GM21529 (cell line): ENCODE data around the gene NPTXR.

Experiments
- ATAC-seq: cut with Tn5 transposase; IDR thresholded peaks from one replicate; pipeline ENCODE4 v1.9.1; 2021; ENCODE audit not compliant: unreplicated experiment

Gene NPTXR

GRCh38 chr22:38853196-38853651, 9.4 kb upstream of the NPTXR start:
- no peak for ATAC-seq

- no peak for ATAC-seq
These were observed 8.7 kb upstream of the NPTXR start for GRCh38 chr22:38852522-38852921.

GRCh38 chr22:38850941-38851849, 7.4 kb upstream of the NPTXR start:
- no peak for ATAC-seq

DNA sequence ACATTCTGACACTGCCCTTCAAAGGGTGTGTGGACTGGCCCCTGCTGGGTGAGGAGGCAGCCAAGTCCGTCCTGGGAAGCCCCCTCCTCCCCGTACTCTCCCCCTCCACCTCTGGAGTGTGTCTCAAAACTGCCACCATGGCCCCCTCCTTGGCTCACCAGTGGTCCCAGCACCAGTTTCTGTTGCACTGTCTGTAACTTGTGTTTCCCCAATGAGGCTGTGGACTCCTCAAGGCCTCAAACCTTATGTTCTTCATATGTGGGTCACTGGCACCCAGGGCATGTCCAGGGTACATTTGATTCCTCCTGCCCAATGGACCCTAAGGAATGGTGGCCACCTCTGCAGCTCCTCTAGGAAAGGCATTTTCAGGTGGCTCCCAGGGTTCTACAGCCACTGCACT, 6.6 kb upstream of the NPTXR start:
- ATAC-seq: no peak

DNA sequence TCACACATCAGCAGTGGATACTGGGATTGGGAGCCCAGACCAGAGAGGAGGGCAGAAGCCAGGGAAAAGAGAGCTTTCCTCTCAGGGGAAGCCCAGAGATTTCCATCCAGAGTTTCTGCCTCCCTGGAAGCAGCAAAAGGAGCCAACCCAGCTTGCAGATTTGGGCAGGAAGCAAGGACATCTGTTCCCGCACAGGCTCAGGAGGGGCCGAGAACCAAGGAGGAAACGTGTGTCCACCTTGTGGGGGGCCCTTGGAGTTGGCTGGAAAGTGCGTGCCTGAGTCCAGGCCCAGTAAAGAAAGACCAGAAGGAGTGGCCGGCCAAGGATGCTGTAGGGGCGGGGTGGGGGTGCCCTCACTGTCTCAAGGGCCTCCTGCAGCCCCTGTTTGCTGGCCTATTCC, 6.0 kb upstream of the NPTXR start:
- ATAC-seq: no peak

GRCh38 chr22:38846412-38846811, 2.6 kb upstream of the NPTXR start:
- no peak for ATAC-seq

- ATAC-seq: no peak
These were observed 1.3 kb upstream of the NPTXR start for GRCh38 chr22:38845004-38845740.

GRCh38 chr22:38844315-38845003, 631 bp upstream of the NPTXR start:
- ATAC-seq: no peak

GRCh38 chr22:38843201-38843656, 599 bp downstream of the NPTXR start:
- no peak for ATAC-seq

DNA sequence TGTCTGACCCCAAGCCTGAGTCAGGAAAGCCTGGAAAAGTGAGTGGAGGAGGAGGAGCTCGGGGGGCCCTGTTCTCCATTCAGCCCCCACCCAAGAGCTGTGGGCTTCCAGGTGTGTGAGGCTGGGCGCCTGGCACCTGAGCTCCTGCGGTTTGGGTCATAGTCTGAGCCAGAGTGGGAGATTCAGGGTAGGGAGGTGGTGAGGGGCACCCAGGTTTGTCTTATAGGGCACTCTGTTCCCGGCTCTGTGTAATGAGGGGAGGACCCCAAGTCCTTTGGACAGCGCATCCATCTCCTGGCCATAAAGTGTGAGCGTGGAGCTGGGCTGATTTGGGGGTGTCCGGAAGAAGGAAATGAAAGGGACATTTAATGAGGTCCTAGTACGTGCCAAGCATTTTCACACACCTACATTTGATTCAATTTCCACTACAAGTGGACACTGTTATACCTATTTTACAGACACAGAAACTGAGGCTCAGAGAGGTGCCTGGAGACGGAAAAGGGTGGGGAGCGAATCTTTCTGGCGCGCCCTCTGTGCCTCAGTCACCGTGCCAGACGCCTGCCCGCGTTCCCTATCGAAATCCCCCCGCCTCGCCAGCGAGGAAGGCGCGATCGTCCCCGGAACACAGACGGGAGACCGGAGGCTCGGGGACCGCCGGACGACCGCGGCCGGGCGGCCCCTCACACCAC, 1.2 kb downstream of the NPTXR start:
- ATAC-seq: no peak

- no peak for ATAC-seq
These were observed 2.2 kb downstream of the NPTXR start for GRCh38 chr22:38841635-38842034.

GRCh38 chr22:38841211-38841610, 2.6 kb downstream of the NPTXR start:
- ATAC-seq: no peak

DNA sequence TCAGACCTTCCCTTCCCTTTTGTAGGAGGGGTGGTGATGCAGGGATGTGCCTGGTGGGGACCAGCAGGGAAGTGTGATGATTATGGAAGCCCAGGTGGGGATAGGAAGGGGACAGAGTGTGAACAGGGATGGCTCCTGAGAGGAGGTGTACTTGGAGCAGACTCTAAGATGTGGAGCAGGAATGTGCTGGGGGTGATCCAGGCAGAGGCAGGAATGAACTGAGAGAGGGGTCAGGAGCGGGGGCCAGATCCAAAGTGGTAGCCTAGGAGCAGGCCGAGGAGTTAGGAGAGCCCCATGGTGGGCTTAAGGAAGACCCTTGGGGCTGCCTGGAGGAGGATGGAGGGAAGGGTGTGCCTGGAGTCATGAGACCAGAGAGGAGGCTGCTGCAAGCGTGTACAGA, 3.7 kb downstream of the NPTXR start:
- ATAC-seq: no peak

- no peak for ATAC-seq
These were observed 4.1 kb downstream of the NPTXR start for GRCh38 chr22:38839686-38840085.

- no peak for ATAC-seq
These were observed 6.4 kb downstream of the NPTXR start for GRCh38 chr22:38837414-38837928.

DNA sequence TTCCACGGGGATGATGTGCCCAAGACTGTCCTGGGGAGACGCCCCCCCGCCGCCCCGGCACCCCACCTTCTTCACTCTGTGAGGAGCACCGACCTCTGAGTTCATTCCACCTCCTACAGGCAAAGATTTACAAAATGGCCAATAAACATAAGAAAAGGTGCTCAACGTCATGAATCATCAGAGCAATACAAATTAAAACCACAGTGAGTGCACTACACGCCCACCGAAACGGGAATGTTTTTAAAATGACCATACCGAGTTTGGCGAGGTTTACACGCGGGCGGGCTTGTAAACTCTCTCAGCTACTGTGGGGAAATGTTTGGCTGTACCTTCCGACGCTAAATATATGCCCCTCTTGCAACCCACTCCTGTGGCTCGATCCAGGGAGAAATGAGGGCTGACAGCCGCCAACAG, 7.9 kb downstream of the NPTXR start:
- no peak for ATAC-seq

DNA sequence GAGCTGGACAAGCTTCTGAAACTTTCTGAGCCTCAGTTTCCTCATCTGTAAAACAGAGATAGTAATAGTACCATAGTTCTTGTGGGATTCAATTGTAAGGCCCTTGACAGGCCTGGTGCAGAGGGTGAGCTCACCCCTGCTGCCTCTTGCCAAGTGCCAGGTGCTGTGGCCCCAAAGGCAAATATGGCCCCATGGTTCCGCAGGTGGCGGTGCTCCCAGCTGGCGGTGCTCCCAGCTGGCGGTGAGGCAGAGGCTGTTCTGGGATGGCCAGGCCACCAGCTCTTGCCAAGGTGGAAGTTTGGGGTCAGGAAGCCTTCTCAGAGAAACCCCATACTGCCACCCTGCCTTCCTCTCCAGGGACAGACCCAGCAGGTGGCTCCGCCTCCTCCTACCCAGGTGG, 8.8 kb downstream of the NPTXR start:
- ATAC-seq: no peak

- no peak for ATAC-seq
These were observed 9.4 kb downstream of the NPTXR start for GRCh38 chr22:38834215-38834953.

DNA sequence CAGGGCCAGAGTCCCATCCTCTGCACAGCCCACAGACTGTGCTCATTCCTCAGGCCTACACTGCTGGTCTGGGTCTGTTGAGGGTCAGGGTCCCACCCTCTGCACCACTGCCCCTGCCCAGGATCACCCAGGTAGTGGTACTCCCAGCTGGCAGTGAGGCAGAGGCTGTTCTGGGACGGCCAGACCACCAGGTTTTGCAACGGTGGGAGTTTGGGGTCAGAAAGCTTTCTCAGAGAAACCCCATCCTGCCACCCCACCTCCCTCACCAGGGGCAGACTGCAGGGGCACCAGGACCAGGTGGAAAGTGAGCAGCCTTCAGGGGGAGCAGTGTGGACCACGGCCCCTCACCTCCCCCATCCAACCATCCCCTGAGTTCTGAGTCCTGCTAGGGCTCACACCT, 10.8 kb downstream of the NPTXR start:
- ATAC-seq: no peak
